Neural progenitor cell (in vitro differentiated cells): Measurements from ENCODE around the gene NDUFB7.

Experiments used
- EZH2phosphoT487 ChIP-seq: fragments of 200-600 bp; sonication (generic); IDR thresholded peaks from 2 replicates; pipeline ENCODE4 v1.6.1; 2017; ENCODE audit warnings: antibody characterized with exemption
- TF ChIP-seq, protein P1 (sequence below): fragments of 200-600 bp; sonication (generic); IDR thresholded peaks from 2 replicates; pipeline ENCODE4 v1.5.1; 2017; ENCODE audit warnings: antibody characterized with exemption, mild to moderate bottlenecking

DNA sequence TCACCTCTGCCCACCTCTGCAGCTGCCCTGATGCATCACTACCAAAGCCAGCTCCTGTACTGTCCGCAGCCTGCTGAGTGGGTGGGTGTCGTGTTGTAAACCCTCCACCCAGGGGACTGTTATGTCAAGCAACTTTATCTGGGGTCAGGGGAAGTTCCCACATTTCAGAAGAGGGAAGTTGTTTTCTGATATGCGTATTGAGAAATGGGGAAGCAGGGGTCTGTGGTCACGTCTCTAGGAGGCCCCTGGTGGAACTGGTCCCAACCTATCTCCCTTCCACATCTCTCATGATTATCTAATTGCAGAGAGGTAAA is 42.2 kb upstream of the NDUFB7 start:
- TF ChIP-seq, protein P1, sequence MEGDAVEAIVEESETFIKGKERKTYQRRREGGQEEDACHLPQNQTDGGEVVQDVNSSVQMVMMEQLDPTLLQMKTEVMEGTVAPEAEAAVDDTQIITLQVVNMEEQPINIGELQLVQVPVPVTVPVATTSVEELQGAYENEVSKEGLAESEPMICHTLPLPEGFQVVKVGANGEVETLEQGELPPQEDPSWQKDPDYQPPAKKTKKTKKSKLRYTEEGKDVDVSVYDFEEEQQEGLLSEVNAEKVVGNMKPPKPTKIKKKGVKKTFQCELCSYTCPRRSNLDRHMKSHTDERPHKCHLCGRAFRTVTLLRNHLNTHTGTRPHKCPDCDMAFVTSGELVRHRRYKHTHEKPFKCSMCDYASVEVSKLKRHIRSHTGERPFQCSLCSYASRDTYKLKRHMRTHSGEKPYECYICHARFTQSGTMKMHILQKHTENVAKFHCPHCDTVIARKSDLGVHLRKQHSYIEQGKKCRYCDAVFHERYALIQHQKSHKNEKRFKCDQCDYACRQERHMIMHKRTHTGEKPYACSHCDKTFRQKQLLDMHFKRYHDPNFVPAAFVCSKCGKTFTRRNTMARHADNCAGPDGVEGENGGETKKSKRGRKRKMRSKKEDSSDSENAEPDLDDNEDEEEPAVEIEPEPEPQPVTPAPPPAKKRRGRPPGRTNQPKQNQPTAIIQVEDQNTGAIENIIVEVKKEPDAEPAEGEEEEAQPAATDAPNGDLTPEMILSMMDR: no peak
- no peak for TF ChIP-seq EZH2phosphoT487
